ENCODE data around the gene OGDHL.

The OGDHL gene

DNA sequence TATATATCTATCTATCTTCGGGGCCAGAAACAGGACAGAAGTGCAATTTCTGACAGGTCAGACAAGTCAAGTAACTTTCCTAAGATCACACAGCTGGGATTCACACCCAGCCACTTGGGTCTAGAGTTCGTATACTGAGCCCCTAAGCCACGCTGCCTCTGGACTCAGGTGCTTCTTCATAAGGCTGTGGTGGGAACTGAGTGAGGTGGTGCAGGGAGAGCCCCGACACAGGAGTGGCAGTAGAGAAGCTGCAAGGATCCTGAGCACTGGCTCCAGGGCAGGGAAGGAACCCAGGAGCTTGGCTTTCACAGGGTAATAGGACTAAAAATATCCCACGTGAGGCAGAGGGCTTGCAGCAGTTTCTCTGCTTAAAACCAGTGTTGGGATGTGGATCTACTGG is 48.9 kb downstream of the OGDHL start:
- no peak overlapping the region for H3K27ac ChIP-seq
- TF ChIP-seq, protein P1, sequence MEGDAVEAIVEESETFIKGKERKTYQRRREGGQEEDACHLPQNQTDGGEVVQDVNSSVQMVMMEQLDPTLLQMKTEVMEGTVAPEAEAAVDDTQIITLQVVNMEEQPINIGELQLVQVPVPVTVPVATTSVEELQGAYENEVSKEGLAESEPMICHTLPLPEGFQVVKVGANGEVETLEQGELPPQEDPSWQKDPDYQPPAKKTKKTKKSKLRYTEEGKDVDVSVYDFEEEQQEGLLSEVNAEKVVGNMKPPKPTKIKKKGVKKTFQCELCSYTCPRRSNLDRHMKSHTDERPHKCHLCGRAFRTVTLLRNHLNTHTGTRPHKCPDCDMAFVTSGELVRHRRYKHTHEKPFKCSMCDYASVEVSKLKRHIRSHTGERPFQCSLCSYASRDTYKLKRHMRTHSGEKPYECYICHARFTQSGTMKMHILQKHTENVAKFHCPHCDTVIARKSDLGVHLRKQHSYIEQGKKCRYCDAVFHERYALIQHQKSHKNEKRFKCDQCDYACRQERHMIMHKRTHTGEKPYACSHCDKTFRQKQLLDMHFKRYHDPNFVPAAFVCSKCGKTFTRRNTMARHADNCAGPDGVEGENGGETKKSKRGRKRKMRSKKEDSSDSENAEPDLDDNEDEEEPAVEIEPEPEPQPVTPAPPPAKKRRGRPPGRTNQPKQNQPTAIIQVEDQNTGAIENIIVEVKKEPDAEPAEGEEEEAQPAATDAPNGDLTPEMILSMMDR (conservative IDR thresholded peaks at IDR 0.05) = no peak

DNA sequence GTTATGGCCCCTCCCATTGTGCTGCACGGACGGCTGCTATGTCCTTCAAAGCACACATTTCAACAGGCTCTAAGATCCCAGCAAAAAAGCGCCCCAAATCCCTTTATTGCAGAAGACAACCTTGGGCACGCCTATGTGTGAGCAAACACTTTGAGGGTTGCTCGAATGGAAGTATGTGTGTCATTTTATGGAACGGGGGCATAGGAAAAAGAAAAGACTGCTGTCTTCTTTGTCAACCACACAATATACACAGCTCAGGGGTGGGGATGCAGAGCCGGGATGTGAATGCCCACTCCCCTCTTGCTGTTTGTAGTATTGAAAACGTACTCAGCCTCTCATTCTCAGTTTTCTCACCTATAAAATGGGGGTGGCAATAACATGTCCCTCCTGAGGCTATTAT is 50.6 kb downstream of the OGDHL start:
- H3K27ac ChIP-seq = no peak overlapping the region
- TF ChIP-seq, protein P1 (conservative IDR thresholded peaks at IDR 0.05) = no peak

DNA sequence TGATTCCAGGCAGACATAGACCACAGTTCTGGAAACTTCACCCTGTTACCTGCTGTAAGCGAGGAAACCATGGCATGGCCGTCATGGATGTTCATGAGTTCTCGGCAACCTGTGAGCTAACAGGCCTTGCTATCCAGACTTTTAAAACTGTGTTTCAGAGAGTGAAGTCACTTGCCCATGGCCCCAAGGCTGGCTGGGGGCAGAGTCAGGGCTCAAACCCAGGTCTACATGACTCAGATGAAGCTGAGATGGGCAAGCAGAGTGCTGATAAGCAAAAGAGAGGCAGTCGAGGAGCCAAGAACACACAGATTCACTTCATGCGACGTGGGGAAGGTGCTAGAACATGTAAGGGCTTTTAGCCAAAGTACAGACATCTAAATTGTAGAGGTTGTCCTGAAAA is 51.2 kb downstream of the OGDHL start:
- TF ChIP-seq, protein P1 (conservative IDR thresholded peaks at IDR 0.05) = no peak

DNA sequence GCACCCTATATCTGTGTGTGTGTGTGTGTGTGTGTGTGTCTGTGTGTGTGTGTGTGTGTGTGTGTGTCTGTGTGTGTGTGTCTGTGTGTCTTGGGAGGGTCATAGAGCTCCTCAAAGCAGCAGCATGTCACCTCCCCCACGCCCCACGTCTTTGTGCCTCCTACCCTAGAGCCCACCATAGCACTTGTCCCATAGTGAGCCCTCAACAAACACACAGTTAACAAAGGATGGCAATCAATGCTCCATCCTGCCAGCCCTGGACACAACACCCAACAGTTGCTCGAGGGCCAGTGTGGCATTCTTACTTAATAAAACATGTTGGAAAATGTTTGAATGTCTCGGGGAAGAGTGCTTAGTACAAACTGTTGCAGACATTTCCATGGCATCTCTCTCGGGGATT is 52.2 kb downstream of the OGDHL start:
- H3K27ac ChIP-seq = no peak overlapping the region
- TF ChIP-seq, protein P1 (conservative IDR thresholded peaks at IDR 0.05) = no peak

More for the DNA sequence above, 51.2 kb downstream of the OGDHL start:
- H3K27ac ChIP-seq = no peak overlapping the region

DNA sequence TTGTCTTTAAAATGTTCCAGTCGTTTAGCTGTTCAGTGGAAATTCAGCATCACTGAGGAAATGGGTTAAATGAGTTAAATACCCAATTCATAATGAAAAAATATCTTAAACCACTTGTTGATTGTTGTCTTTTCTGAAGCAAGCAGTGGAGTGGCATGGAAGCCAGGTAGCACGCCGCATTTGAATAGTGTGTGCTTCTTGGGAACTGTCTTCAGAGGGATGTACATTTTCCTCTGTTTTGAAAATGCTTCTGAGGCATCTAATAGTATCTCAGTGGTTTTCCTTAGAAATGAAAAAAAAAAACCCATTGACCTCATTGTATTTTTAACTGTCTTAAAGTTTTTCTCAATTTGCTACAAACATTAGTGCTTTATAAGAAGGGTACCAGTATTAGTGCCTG is 54.5 kb downstream of the OGDHL start:
- TF ChIP-seq, protein P1 (conservative IDR thresholded peaks at IDR 0.05) = no peak
- H3K27ac ChIP-seq = no peak overlapping the region

DNA sequence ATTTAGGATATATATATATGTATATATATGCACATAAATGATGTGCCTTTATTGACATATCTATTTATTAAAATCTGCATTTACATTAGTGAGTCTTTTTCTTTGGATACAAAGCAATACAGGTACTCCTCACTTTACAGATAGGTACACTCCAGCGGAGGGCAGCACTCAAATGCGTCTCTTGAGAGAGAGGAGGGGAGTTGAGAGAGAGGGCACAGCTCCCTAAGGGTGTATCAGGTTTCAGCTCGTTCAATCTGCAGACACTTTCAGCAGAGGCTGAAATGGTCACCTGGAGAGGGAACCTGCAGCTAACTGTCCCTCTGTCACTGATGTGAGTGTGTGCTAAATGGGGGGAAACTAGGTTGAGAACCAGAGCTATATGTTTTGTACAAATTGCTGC is 61.1 kb downstream of the OGDHL start:
- TF ChIP-seq, protein P1 (conservative IDR thresholded peaks at IDR 0.05) = peak; percentile 63
- H3K27ac ChIP-seq = no peak overlapping the region

DNA sequence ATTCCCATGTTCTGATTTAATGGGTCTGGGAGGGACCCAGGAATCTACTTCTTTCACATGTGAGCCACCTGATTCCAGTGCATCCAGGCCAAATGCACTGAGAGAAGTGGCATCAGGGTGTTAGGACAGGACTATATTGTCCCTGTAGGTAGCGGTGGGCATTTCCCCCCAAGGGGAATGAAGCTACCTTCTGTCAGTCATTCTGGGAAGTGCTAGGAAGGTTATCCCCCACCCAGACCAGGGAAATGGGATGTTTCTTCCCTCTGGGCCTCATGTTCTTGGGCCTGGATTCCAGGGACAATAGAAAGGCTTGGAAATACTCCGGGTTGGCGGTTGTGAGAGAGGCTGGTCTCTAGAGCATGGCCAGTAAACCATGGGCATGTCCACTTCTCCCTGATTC is 61.9 kb downstream of the OGDHL start:
- no peak overlapping the region for H3K27ac ChIP-seq
- TF ChIP-seq, protein P1 (conservative IDR thresholded peaks at IDR 0.05) = no peak

DNA sequence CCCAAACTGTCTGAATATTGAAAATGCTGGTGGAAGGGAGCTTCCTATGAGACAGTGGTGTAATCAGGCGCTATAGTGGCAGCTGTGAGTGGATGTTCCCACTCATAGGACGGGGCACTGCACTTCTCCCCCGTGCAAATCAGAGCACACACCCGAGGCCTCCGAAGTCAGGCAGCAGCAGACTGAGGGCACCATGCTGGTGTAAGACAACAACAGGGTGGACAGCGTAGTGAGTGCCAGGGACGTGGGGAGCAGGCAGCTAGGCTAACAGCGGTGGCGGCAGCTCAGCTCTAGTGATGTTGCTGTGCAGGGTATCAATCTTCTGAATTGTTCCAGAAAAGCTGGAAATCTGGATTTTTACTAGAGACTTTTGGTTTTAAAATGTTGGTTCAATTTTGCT is 63.4 kb downstream of the OGDHL start:
- TF ChIP-seq, protein P1 (conservative IDR thresholded peaks at IDR 0.05) = no peak

More for the DNA sequence above, 63.4 kb downstream of the OGDHL start:
- H3K27ac ChIP-seq = no peak overlapping the region

Data from VCaP (cell line).